ENCODE measurements around the gene NEK5. TPM values are rescaled to one million over a fixed set of nuclear protein-coding genes. Genes with fewer than 3 reads are reported as not detected.

Gene NEK5
- total and polyA plus RNA-seq, 4 experiments from 2014 or later: 0.06 TPM; not detected in 3

- Mint-ChIP-seq H3K27me3 (peaks cover 7% of the 10 kb centered on the region in 2 donors), H3K36me3 (no peaks in the 10 kb centered on the region), H3K9me3 (no peaks in the 10 kb centered on the region), H3K27ac (no peak overlapping the region), H3K4me1 (peaks cover 0 to 3% (median 1%) of the 10 kb centered on the region in 4 donors), H3K4me3 (no peak overlapping the region)
- Histone ChIP-seq H3K9me3 (ENCODE audit: control insufficient read depth in 1 of 2, low read length in 2 of 2) (no peaks in the 10 kb centered on the region), H3K36me3 (ENCODE audit: insufficient read depth, low read length) (no peaks in the 10 kb centered on the region), H3K27ac (ENCODE audit: low read depth, low read length) (no peak overlapping the region), H3K4me1 (ENCODE audit: insufficient read depth, low read length) (no peaks in the 10 kb centered on the region), H3K4me3 (ENCODE audit: low read length in 2 of 2) (no peak overlapping the region), H3K27me3 (ENCODE audit: insufficient read depth, low read length) (peaks cover 5% of the 10 kb centered on the region)
- ChIA-PET POLR2A (ENCODE audit: partially characterized antibody) (no interaction called here), CTCF (ENCODE audit: partially characterized antibody) (interaction anchor here (0.8 kb wide), 1 partner anchor 205 kb away, joined by 4 read pairs; no protein-coding TSS in a partner anchor)
- no peak for DNase-seq
- intact Hi-C loops (cut with micrococcal nuclease): no loop called here
Observed at GRCh38 chr13:51996641-51997040, 132.2 kb downstream of the NEK5 start.

- Mint-ChIP-seq H3K27ac (no peak overlapping the region), H3K9me3 (no peaks in the 10 kb centered on the region), H3K36me3 (no peaks in the 10 kb centered on the region), H3K4me1 (peaks cover 0 to 3% (median 0%) of the 10 kb centered on the region in 4 donors), H3K27me3 (peaks cover 5 to 7% of the 10 kb centered on the region in 2 donors), H3K4me3 (no peak overlapping the region)
- ChIA-PET POLR2A (ENCODE audit: partially characterized antibody) (no interaction called here), CTCF (ENCODE audit: partially characterized antibody) (no interaction called here)
- intact Hi-C loops (cut with micrococcal nuclease): no loop called here
- no peaks in the 10 kb centered on the region for H3K9me3 ChIP-seq (ENCODE audit: control insufficient read depth in 1 of 2, low read length in 2 of 2)
- DNase-seq: no peak
- H3K4me1 ChIP-seq (ENCODE audit: insufficient read depth, low read length): no peaks in the 10 kb centered on the region
- no peak overlapping the region for H3K4me3 ChIP-seq (ENCODE audit: low read length in 2 of 2)
- H3K27ac ChIP-seq (ENCODE audit: low read depth, low read length): no peak overlapping the region
- H3K36me3 ChIP-seq (ENCODE audit: insufficient read depth, low read length): no peaks in the 10 kb centered on the region
- H3K27me3 ChIP-seq (ENCODE audit: insufficient read depth, low read length): peaks cover 5% of the 10 kb centered on the region
Observed at GRCh38 chr13:51995677-51996551, 133.0 kb downstream of the NEK5 start.

GRCh38 chr13:51993713-51994112 is 135.2 kb downstream of the NEK5 start:
- Histone ChIP-seq H3K4me1 (ENCODE audit: insufficient read depth, low read length) (no peaks in the 10 kb centered on the region), H3K9me3 (ENCODE audit: control insufficient read depth in 1 of 2, low read length in 2 of 2) (no peaks in the 10 kb centered on the region), H3K4me3 (ENCODE audit: low read length in 2 of 2) (no peak overlapping the region), H3K27me3 (ENCODE audit: insufficient read depth, low read length) (peaks cover 5% of the 10 kb centered on the region), H3K27ac (ENCODE audit: low read depth, low read length) (no peak overlapping the region), H3K36me3 (ENCODE audit: insufficient read depth, low read length) (no peaks in the 10 kb centered on the region)
- Mint-ChIP-seq H3K27ac (no peak overlapping the region), H3K36me3 (no peaks in the 10 kb centered on the region), H3K4me1 (peaks cover 0 to 3% (median 0%) of the 10 kb centered on the region in 4 donors), H3K4me3 (no peak overlapping the region), H3K9me3 (no peaks in the 10 kb centered on the region), H3K27me3 (peaks cover 4 to 5% of the 10 kb centered on the region in 2 donors)
- no peak for DNase-seq
- ChIA-PET CTCF (ENCODE audit: partially characterized antibody) (no interaction called here), POLR2A (ENCODE audit: partially characterized antibody) (no interaction called here)
- intact Hi-C loops (cut with micrococcal nuclease): no loop called here

- DNase-seq: no peak
- no peaks in the 10 kb centered on the region for H3K36me3 Mint-ChIP-seq
- H3K4me1 Mint-ChIP-seq: no peaks in the 10 kb centered on the region
- Histone ChIP-seq H3K36me3 (ENCODE audit: insufficient read depth, low read length) (no peaks in the 10 kb centered on the region), H3K27ac (ENCODE audit: low read depth, low read length) (no peak overlapping the region), H3K4me1 (ENCODE audit: insufficient read depth, low read length) (no peaks in the 10 kb centered on the region), H3K27me3 (ENCODE audit: insufficient read depth, low read length) (no peaks in the 10 kb centered on the region), H3K4me3 (ENCODE audit: low read length in 2 of 2) (no peak overlapping the region), H3K9me3 (ENCODE audit: control insufficient read depth in 1 of 2, low read length in 2 of 2) (no peaks in the 10 kb centered on the region)
- H3K4me3 Mint-ChIP-seq: no peak overlapping the region
- H3K9me3 Mint-ChIP-seq: peaks cover 0 to 9% (median 4%) of the 10 kb centered on the region in 8 donors
- peaks cover 2 to 19% of the 10 kb centered on the region in 2 donors for H3K27me3 Mint-ChIP-seq
- CTCF ChIA-PET (ENCODE audit: partially characterized antibody): no interaction called here
- intact Hi-C loops (cut with micrococcal nuclease): no loop called here
- POLR2A ChIA-PET (ENCODE audit: partially characterized antibody): no interaction called here
- H3K27ac Mint-ChIP-seq: no peak overlapping the region
Observed at GRCh38 chr13:51988988-51989618, 139.8 kb downstream of the NEK5 start.

Other genes with a start within 250 kb of the NEK5 start
- 1 to 10 TPM in 1 of 2 experiments, under 1 TPM in 1; 0.97 to 1.4 TPM for gene ATP7B, start 117.6 kb downstream of the NEK5 start, total RNA-seq
- gene ATP7B, start 117.6 kb downstream of the NEK5 start, polyA plus RNA-seq: under 1 TPM; 0.28 to 0.77 TPM
- 10 to 100 TPM; 37.2 to 42.2 TPM for gene ALG11, start 116.7 kb downstream of the NEK5 start, total RNA-seq
- gene ALG11, start 116.7 kb downstream of the NEK5 start, polyA plus RNA-seq: 10 to 100 TPM; 23.3 to 25.8 TPM
- gene UTP14C, start 104.4 kb downstream of the NEK5 start, total RNA-seq: 10 to 100 TPM; 15.7 to 16.1 TPM
- gene UTP14C, start 104.4 kb downstream of the NEK5 start, polyA plus RNA-seq: 1 to 10 TPM; 1.9 to 2.8 TPM
- 1 to 10 TPM; 6.4 to 8.2 TPM for gene NEK3, start 30.5 kb upstream of the NEK5 start, total RNA-seq
- 1 to 10 TPM; 3.4 to 7.3 TPM for gene NEK3, start 30.5 kb upstream of the NEK5 start, polyA plus RNA-seq

Data from CD4-positive, alpha-beta memory T cell (primary cell).